Mesendoderm (in vitro differentiated cells): ENCODE results near the gene CIDEC.
A peak's percentile ranks its signal among the peaks of the same experiment; 100 is the strongest.
"Not testable (repeated sequence)": the region's sequence is repeated elsewhere in the genome, so short reads cannot be mapped to it uniquely, and the experiment has no call there.

Experiments
- DNase-seq: peaks from one replicate; pipeline ENCODE4 v3.0.0; 2013
- H2AK5ac ChIP-seq: 2 replicates; pipeline ENCODE4 v1.6.1; 2013; ENCODE audit warnings: low read length, inconsistent platforms
- H2BK120ac ChIP-seq: 2 replicates; pipeline ENCODE4 v1.6.1; 2013; ENCODE audit warnings: low read depth, mild to moderate bottlenecking, low read length, moderate library complexity, mixed read lengths
- H2BK15ac ChIP-seq: replicated peaks from 2 replicates; pipeline ENCODE4 v1.6.1; 2013; ENCODE audit warnings: low read depth, mild to moderate bottlenecking, moderate library complexity
- H2BK5ac ChIP-seq: 2 replicates; pipeline ENCODE4 v1.6.1; 2013; ENCODE audit warnings: low read length, inconsistent platforms
- H3K18ac ChIP-seq: 2 replicates; pipeline ENCODE4 v1.6.1; 2013; ENCODE audit warnings: mild to moderate bottlenecking, low read length, mixed read lengths
- H3K23ac ChIP-seq: one replicate; pipeline ENCODE4 v1.6.1; 2013; ENCODE audit warnings: low read length
- H3K27ac ChIP-seq: 2 replicates; pipeline ENCODE4 v1.5.1; 2013; ENCODE audit warnings: low read depth, mild to moderate bottlenecking, inconsistent platforms, low read length, moderate library complexity
- H3K27me3 ChIP-seq: 2 replicates; pipeline ENCODE4 v1.6.1; 2013; ENCODE audit warnings: low read length, control low read depth, mild to moderate bottlenecking, inconsistent platforms; ENCODE audit not compliant: insufficient read depth, poor library complexity
- H3K36me3 ChIP-seq: 2 replicates; pipeline ENCODE4 v1.6.1; 2013; ENCODE audit warnings: low read length, inconsistent platforms; ENCODE audit not compliant: control insufficient read depth, insufficient read depth
- H3K4ac ChIP-seq: one replicate; pipeline ENCODE4 v1.6.1; 2013; ENCODE audit warnings: low read depth, mild to moderate bottlenecking, low read length, moderate library complexity
- H3K4me1 ChIP-seq: 2 replicates; pipeline ENCODE4 v1.6.1; 2013; ENCODE audit warnings: low read depth, low read length, inconsistent platforms; ENCODE audit not compliant: control insufficient read depth
- H3K4me2 ChIP-seq: 2 replicates; pipeline ENCODE4 v1.6.1; 2013; ENCODE audit warnings: low read length
- H3K4me3 ChIP-seq: 2 replicates; pipeline ENCODE4 v1.5.1; 2013; ENCODE audit warnings: mild to moderate bottlenecking, low read length
- H3K56ac ChIP-seq: one replicate; pipeline ENCODE4 v1.6.1; 2013; ENCODE audit warnings: low read length
- H3K79me1 ChIP-seq: 2 replicates; pipeline ENCODE4 v1.6.1; 2013; ENCODE audit warnings: low read length, inconsistent platforms
- H3K79me2 ChIP-seq: 2 replicates; pipeline ENCODE4 v1.6.1; 2013; ENCODE audit warnings: mild to moderate bottlenecking, low read length; ENCODE audit not compliant: control insufficient read depth, insufficient read depth
- H3K9ac ChIP-seq: 2 replicates; pipeline ENCODE4 v1.6.1; 2013; ENCODE audit warnings: low read length, inconsistent platforms
- H4K5ac ChIP-seq: one replicate; pipeline ENCODE4 v1.6.1; 2013; ENCODE audit warnings: low read length
- H4K8ac ChIP-seq: one replicate; pipeline ENCODE4 v1.6.1; 2013; ENCODE audit warnings: low read depth, mild to moderate bottlenecking, control low read depth, low read length, moderate library complexity
- WGBS: extraction: QIAGEN DNeasy Blood & Tissue Kit; methylation state at CpG from one replicate; pipeline ENCODE4 v1.1.7; 2013; ENCODE audit warnings: low lambda C conversion rate, missing lambda C conversion rate; ENCODE audit not compliant: insufficient coverage; ENCODE audit errors: extremely low coverage; 5-methylcytosine and 5-hydroxymethylcytosine counted together

CIDEC gene

GRCh38 chr3:9847870-9848269, 32.2 kb downstream of the CIDEC start:
- H3K27me3 ChIP-seq, H3K4ac ChIP-seq, H2AK5ac ChIP-seq, H3K4me2 ChIP-seq, H3K4me1 ChIP-seq, H3K36me3 ChIP-seq, H2BK15ac ChIP-seq, H3K18ac ChIP-seq, H2BK120ac ChIP-seq, H3K79me2 ChIP-seq, H3K23ac ChIP-seq, H2BK5ac ChIP-seq, H3K9ac ChIP-seq, H3K79me1 ChIP-seq, H4K8ac ChIP-seq, H3K56ac ChIP-seq, H3K4me3 ChIP-seq, H4K5ac ChIP-seq, H3K27ac ChIP-seq: not testable (repeated sequence)
- peak; percentile 77 for DNase-seq
- WGBS = no CpG with 5 or more reads among the region's 9 CpGs

DNA sequence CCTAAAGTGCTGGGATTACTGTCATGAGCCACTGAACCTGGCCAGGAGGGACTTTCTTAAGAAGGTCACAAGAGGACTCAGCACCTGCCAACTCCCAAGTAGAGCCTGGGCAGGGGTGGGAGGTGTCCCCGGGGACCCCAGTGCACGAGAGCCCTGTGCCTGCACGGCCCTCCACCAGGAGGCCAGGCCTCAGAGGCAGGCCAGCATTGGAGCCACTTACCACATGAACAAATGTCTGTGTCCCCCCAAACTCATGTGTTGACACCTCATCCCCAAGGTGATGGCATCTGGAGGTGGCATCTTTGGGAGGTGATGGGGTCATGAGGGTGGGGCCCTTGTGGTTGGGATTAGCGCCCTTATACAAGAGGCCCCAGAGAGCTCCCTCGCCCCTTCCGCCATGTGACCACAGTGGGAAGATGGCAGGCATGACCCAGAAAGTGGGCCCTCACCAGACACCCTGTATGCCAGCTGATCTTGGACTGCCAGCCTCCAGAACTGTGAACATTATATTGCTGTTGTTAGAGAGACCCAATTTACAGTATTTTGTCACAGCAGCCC, 33.0 kb downstream of the CIDEC start:
- Histone ChIP-seq H3K4ac (no peak overlapping the region), H3K79me2 (no peaks in the 10 kb centered on the region), H2BK15ac (no peak overlapping the region), H2BK120ac (no peak overlapping the region), H3K23ac (no peak overlapping the region), H4K8ac (no peak overlapping the region), H4K5ac (no peak overlapping the region), H3K36me3 (no peaks in the 10 kb centered on the region), H3K27me3 (no peaks in the 10 kb centered on the region), H3K4me3 (no peak overlapping the region), H3K79me1 (no peaks in the 10 kb centered on the region), H3K18ac (no peak overlapping the region), H3K4me2 (no peak overlapping the region), H3K4me1 (peaks cover 2% of the 10 kb centered on the region), H3K27ac (no peak overlapping the region), H3K9ac (no peak overlapping the region), H3K56ac (no peak overlapping the region), H2BK5ac (no peak overlapping the region), H2AK5ac (no peak overlapping the region)
- no peak for DNase-seq
- no CpG with 5 or more reads among the region's 6 CpGs for WGBS

GRCh38 chr3:9846231-9846630, 33.8 kb downstream of the CIDEC start:
- no peak overlapping the region for H3K56ac ChIP-seq
- H3K27ac ChIP-seq = no peak overlapping the region
- H3K9ac ChIP-seq = no peak overlapping the region
- no peaks in the 10 kb centered on the region for H3K27me3 ChIP-seq
- no peak overlapping the region for H3K23ac ChIP-seq
- H2BK5ac ChIP-seq = no peak overlapping the region
- DNase-seq = no peak
- no peaks in the 10 kb centered on the region for H3K36me3 ChIP-seq
- no peaks in the 10 kb centered on the region for H3K79me2 ChIP-seq
- H3K4me3 ChIP-seq = no peak overlapping the region
- WGBS = no CpG with 5 or more reads among the region's 6 CpGs
- no peak overlapping the region for H2BK120ac ChIP-seq
- H3K4me2 ChIP-seq = no peak overlapping the region
- no peak overlapping the region for H2BK15ac ChIP-seq
- no peak overlapping the region for H4K8ac ChIP-seq
- no peak overlapping the region for H3K18ac ChIP-seq
- no peak overlapping the region for H4K5ac ChIP-seq
- peaks cover 2% of the 10 kb centered on the region for H3K4me1 ChIP-seq
- no peak overlapping the region for H2AK5ac ChIP-seq
- H3K79me1 ChIP-seq = no peaks in the 10 kb centered on the region
- no peak overlapping the region for H3K4ac ChIP-seq

DNA sequence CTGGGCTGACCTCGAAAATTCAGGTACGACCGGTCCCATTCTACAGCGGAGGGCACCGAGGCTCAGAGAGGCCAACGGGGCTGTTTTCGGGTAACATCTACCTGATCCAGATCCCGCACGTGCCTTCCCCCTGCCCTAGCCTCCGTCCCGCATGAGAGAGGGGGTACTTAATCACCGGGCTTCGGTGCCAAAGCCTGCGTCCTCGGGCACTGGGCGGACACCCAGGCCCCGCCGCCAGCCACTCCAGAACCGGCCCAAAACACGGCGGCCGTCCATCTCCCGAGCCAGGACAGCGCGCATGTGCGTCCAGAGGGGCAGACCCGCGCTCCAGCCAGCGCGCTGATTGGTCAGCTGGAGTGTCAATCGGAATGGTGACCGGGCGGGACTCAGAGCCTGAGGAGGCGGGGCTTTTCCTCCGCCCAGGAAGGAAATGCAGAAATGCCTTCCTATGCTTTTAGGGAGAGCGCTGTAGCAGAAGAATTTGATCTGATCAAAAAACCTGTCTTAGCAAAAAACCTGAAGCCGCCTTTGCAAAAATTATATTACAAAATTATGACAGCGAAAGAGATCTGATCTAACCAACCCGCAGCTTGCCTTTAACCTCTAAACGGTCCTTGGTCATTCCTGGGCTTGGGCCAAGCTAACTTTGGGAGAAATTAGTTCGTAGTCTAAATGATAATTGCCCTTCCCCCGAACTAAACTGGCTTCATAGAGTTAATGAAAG, 36.2 kb downstream of the CIDEC start, which contains the start of gene RPUSD3:
Gene RPUSD3 (minus strand): TSS at position 294 of the 724 bp plus-strand sequence. CDS start 18 bp downstream, at position 276.
- no peak within 1 kb of the TSS for H2BK15ac ChIP-seq
- peak; percentile 97 for DNase-seq
- H3K36me3 ChIP-seq = no peaks in the 10 kb centered on the region

DNA sequence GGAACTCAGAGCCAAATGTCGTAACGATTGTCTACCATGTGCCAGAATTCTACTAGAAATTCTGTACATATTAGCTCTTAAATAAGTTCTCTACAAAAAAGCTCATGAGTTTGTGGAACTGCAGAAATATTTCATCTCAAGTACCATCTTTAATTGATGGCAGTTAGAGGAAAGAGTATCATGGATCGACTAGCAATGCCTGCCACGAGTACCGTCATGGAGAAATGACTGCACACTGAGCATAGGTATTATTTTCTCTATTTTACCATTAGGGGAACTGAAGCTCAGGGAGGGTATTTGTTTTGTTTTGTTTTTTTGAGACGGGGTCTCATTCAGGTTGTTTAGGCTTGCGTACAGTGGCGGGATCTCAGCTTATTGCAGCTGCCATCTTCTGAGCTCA, 39.0 kb downstream of the CIDEC start:
- H3K79me1 ChIP-seq = no peaks in the 10 kb centered on the region
- no peak overlapping the region for H3K4me2 ChIP-seq
- H3K9ac ChIP-seq = no peak overlapping the region
- H3K56ac ChIP-seq = no peak overlapping the region
- no peak overlapping the region for H3K23ac ChIP-seq
- no peak overlapping the region for H2BK120ac ChIP-seq
- no peak overlapping the region for H3K4ac ChIP-seq
- peaks cover 2% of the 10 kb centered on the region for H3K4me1 ChIP-seq
- H3K36me3 ChIP-seq = no peaks in the 10 kb centered on the region
- H3K27me3 ChIP-seq = no peaks in the 10 kb centered on the region
- H4K5ac ChIP-seq = no peak overlapping the region
- H3K79me2 ChIP-seq = no peaks in the 10 kb centered on the region
- DNase-seq = no peak
- H3K27ac ChIP-seq = no peak overlapping the region
- no peak overlapping the region for H3K4me3 ChIP-seq
- no peak overlapping the region for H4K8ac ChIP-seq
- H2BK15ac ChIP-seq = no peak overlapping the region
- no peak overlapping the region for H3K18ac ChIP-seq
- H2AK5ac ChIP-seq = no peak overlapping the region
- no CpG with 5 or more reads among the region's 8 CpGs for WGBS
- H2BK5ac ChIP-seq = no peak overlapping the region

More for the DNA sequence above, 36.2 kb downstream of the CIDEC start, which contains the start of gene RPUSD3:
- Histone ChIP-seq H2AK5ac (no peak within 1 kb of the TSS), H3K27ac (peak within 1 kb of the TSS; percentile 65), H4K5ac (peak within 1 kb of the TSS; percentile 95), H4K8ac (no peak within 1 kb of the TSS), H3K9ac (peak within 1 kb of the TSS; percentile 96), H3K4ac (no peak within 1 kb of the TSS), H2BK120ac (no peak within 1 kb of the TSS), H3K18ac (peak within 1 kb of the TSS; percentile 35), H3K4me1 (peaks cover 2% of the 10 kb centered on the region), H3K4me2 (peak within 1 kb of the TSS; percentile 84), H3K79me2 (no peaks in the 10 kb centered on the region), H3K23ac (peak within 1 kb of the TSS; percentile 3), H3K4me3 (peak within 1 kb of the TSS; percentile 94), H3K79me1 (no peaks in the 10 kb centered on the region), H3K56ac (peak within 1 kb of the TSS; percentile 99), H3K27me3 (no peaks in the 10 kb centered on the region), H2BK5ac (peak within 1 kb of the TSS; percentile 82)
- WGBS = no CpG with 5 or more reads among the region's 42 CpGs
